GM12801 (cell line): Measurements from ENCODE around the gene CTNNA3.

Source experiments
- CTCF ChIP-seq: IDR thresholded peaks from one replicate; pipeline ENCODE4 v1.5.1; 2011; ENCODE audit warnings: control low read depth; ENCODE audit not compliant: insufficient read length; ENCODE audit errors: extremely low read depth

Gene CTNNA3

DNA sequence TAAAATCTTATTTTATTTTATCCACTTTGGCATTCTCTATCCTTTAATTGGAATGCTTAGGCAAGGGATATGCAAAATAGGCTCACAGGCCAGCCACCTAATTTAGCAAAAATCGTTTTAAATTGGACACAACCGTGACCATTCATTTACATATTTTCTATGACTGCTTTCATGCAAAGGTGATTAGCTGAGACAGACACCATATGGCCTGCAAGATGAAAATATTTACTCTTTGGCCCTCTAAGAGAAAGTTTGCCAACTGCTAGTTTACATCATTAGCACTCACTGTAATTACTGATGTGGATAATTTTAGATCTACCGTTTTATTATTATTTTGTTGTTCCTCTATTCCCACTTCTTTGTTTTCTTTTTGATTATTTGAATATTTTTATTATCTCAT is 1145.6 kb downstream of the CTNNA3 start:
- TF ChIP-seq CTCF = no peak

DNA sequence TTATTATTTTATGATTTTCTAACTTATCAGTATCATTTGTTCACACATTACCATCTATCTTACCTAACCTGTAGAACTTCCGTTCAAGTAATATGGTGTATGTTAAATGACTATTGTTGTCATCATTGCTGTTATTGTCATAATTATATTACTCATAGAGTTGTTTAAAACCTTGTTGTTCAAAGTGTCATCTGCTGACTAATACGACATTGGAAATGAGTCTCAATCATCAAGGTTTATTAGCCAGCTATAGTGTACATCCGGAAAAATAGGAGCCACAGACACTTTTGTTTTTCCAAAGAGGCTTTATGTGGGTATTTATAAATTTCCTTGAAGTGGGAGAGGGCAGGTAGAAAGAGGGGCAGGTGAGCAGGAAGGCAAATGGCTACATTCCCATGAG is 1157.1 kb downstream of the CTNNA3 start:
- no peak for TF ChIP-seq CTCF

- TF ChIP-seq CTCF = no peak
These were observed 1157.6 kb downstream of the CTNNA3 start for GRCh38 chr10:66538371-66538770.

GRCh38 chr10:66537186-66537585 is 1158.8 kb downstream of the CTNNA3 start:
- no peak for TF ChIP-seq CTCF

DNA sequence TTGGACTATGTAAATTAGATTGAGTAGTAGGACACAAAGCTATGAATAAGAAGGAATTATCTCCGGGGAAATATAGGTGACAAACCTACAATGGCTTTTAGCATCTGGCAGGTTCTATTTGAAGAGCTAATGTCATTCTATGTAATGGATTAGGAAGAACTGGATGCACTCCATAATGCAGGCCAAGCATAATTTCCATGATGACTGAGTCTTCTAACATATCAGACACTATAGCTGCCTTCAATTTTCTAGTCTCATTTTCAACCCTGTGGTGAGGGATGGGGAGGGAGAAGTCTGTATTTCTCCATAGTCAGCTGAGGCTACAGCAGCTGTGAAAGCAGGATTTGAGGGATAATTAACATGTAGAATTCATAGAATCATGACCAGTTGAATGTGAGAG is 1160.6 kb downstream of the CTNNA3 start:
- TF ChIP-seq CTCF = no peak

- no peak for TF ChIP-seq CTCF
These were observed 1161.1 kb downstream of the CTNNA3 start for GRCh38 chr10:66534866-66535265.

DNA sequence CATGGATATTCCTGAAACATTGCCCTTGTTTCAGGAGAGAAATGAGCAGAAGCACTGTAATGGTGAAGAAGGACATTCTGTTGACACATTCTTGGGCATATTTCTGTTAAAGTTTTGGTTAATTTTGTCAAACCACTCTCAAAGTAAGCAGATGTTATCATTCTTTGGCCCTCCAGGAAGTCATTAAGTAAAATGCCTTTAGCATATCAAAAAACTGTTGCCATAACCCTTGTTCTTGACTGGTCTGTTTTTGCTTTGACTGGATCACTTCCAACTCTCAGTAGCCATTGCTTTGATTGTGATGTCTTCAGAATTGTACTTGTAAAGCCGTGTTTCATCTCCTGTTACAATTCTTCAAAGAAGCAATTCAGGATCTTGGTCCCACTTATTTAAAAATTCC is 1174.5 kb downstream of the CTNNA3 start:
- TF ChIP-seq CTCF = no peak

GRCh38 chr10:66519616-66520015 is 1176.4 kb downstream of the CTNNA3 start:
- no peak for TF ChIP-seq CTCF
